Adrenal gland (tissue), 5 donors: ENCODE measurements around the gene FAM221A.

Experiments
- CTCF ChIP-seq, 6 experiments: fragments of 450-650 bp in 4 of 6; fragments of 200-600 bp in 2 of 6; sonication (generic) in 1 of 6; IDR thresholded peaks; 1 replicate in 5 of 6; 2 replicates in 1 of 6; pipeline versions ENCODE4 v1.5.1 to v1.8.0; 2016 to 2021; ENCODE audit warnings: antibody characterized with exemption in 6 of 6, mild to moderate bottlenecking in 2 of 6, moderate library complexity in 1 of 6
- POLR2A ChIP-seq, 2 donors: fragments of 450-650 bp; IDR thresholded peaks; one replicate each; pipeline ENCODE4 v1.6.1; 2017; ENCODE audit warnings: antibody characterized with exemption in 2 of 2, mild to moderate bottlenecking in 2 of 2, moderate library complexity in 1 of 2
- donor health status: DM: no; HTN: no; CAD: no.

GRCh38 chr7:23721456-23721855 is 41.5 kb downstream of the FAM221A start:
- TF ChIP-seq CTCF (IDR thresholded peaks at IDR 0.05), result no peak
- TF ChIP-seq POLR2A (IDR thresholded peaks at IDR 0.05), result no peak
